Activated B cell treated with CpG ODN at 0.5 μM for 24 hours (primary cell): Measurements from ENCODE around the gene YAF2. TPM values are rescaled to one million over a fixed set of nuclear protein-coding genes. Genes with fewer than 3 reads are reported as not detected.

Experiments
- ATAC-seq: fragments of 200-7000 bp; cut with Tn5 transposase; one replicate; pipeline ENCODE4 v1.10.0; 2021; ENCODE audit warnings: low read depth, mild to moderate bottlenecking, moderate library complexity
- CTCF ChIA-PET: fragments of 350-600 bp; sonication (Branson Sonifier 250); formaldehyde crosslinking; loops from one replicate; lab custom pipeline; 2021; ENCODE audit warnings: antibody characterized with exemption; lab: Charles Lee
- POLR2A ChIA-PET: fragments of 350-600 bp; sonication (Branson Sonifier 250); formaldehyde crosslinking; loops from one replicate; lab custom pipeline; 2021; ENCODE audit warnings: antibody characterized with exemption; lab: Charles Lee
- DNase-seq: peaks from one replicate; pipeline ENCODE4 v3.0.0; 2022
- H3K27ac Mint-ChIP-seq: one replicate; pipeline ENCODE4 v1.8.0; 2020; ENCODE audit warnings: mixed read lengths
- H3K27me3 Mint-ChIP-seq: one replicate; pipeline ENCODE4 v1.8.0; 2021; ENCODE audit warnings: mixed read lengths
- H3K36me3 Mint-ChIP-seq: one replicate; pipeline ENCODE4 v1.8.0; 2021; ENCODE audit warnings: low read depth, mixed read lengths
- H3K4me1 Mint-ChIP-seq: one replicate; pipeline ENCODE4 v1.8.0; 2021; ENCODE audit warnings: mixed read lengths
- H3K4me3 Mint-ChIP-seq: one replicate; pipeline ENCODE4 v1.8.0; 2020; ENCODE audit warnings: mild to moderate bottlenecking, mixed read lengths
- H3K9me3 Mint-ChIP-seq: one replicate; pipeline ENCODE4 v1.8.0; 2020; ENCODE audit warnings: mixed read lengths
- intact Hi-C: fragments of 100-400 bp; cut with micrococcal nuclease; formaldehyde crosslinking; loops from one replicate; pipeline ENCODE4 v1.15.1; 2024
- total RNA-seq: library from RNA; stranded (reverse); gene quantifications from 2 replicates; pipeline ENCODE4 v1.2.3, GENCODE V29; 2022
- TF ChIP-seq, protein P1 (sequence below): fragments of 200-600 bp; IDR thresholded peaks from one replicate; pipeline ENCODE4 v1.8.0; 2022; ENCODE audit warnings: antibody characterized with exemption, mild to moderate bottlenecking

The YAF2 gene
- total RNA-seq, 1 donor from 2014 or later = 38.5 TPM

DNA sequence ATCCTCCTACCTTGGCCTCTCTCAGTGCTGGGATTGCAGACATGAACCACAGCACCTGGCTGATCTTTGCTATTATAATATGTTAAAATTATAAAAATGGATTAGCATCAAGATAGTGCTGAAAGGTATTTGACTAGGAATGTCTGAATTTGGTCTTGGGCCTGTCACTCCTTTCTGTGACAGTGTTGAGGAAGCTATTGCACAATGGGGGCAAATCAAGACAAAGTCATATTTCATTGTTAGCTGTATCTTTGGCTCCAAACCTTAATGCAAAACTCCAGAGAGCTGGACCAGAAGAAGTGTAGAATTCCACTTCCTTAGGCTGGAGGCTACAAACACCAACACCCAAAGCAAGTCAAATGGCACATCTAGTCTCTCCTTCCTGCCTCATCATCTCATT lies 45.7 kb upstream of the YAF2 start:
- ATAC-seq (no peak), DNase-seq (no peak)
- Mint-ChIP-seq H3K27me3 (peaks cover 10% of the 10 kb centered on the region), H3K4me1 (peaks cover 7% of the 10 kb centered on the region), H3K36me3 (no peaks in the 10 kb centered on the region), H3K4me3 (no peak overlapping the region), H3K27ac (no peak overlapping the region), H3K9me3 (no peaks in the 10 kb centered on the region)
- TF ChIP-seq, protein P1, sequence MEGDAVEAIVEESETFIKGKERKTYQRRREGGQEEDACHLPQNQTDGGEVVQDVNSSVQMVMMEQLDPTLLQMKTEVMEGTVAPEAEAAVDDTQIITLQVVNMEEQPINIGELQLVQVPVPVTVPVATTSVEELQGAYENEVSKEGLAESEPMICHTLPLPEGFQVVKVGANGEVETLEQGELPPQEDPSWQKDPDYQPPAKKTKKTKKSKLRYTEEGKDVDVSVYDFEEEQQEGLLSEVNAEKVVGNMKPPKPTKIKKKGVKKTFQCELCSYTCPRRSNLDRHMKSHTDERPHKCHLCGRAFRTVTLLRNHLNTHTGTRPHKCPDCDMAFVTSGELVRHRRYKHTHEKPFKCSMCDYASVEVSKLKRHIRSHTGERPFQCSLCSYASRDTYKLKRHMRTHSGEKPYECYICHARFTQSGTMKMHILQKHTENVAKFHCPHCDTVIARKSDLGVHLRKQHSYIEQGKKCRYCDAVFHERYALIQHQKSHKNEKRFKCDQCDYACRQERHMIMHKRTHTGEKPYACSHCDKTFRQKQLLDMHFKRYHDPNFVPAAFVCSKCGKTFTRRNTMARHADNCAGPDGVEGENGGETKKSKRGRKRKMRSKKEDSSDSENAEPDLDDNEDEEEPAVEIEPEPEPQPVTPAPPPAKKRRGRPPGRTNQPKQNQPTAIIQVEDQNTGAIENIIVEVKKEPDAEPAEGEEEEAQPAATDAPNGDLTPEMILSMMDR = no peak
- intact Hi-C loops = no loop called here
- ChIA-PET POLR2A (no interaction called here), CTCF (no interaction called here)

DNA sequence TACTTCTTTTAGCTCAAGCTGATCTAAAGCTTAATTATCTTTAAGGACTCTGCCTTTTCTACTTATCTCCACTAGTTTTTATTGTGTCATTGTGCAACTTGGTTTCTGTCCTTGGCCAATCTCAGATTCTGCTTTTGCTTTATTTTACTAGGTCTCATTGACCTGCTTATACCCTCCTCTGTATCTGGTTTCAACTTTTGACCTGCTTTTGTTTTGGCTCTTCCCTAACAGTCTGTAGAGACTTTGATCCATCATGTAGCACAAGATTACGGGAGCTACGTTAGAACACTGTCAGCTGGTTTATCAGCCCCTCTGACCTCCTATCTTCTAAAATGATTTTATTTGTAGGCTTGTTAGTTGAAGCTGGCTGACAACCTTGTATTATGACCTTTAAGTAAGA lies 44.2 kb upstream of the YAF2 start:
- H3K27ac Mint-ChIP-seq = no peak overlapping the region
- no peaks in the 10 kb centered on the region for H3K27me3 Mint-ChIP-seq
- no peaks in the 10 kb centered on the region for H3K36me3 Mint-ChIP-seq
- intact Hi-C loops = no loop called here
- no peaks in the 10 kb centered on the region for H3K9me3 Mint-ChIP-seq
- DNase-seq (no peak), ATAC-seq (no peak)
- H3K4me3 Mint-ChIP-seq = no peak overlapping the region
- H3K4me1 Mint-ChIP-seq = peaks cover 7% of the 10 kb centered on the region
- TF ChIP-seq, protein P1 = no peak
- POLR2A ChIA-PET = no interaction called here
- CTCF ChIA-PET = no interaction called here

DNA sequence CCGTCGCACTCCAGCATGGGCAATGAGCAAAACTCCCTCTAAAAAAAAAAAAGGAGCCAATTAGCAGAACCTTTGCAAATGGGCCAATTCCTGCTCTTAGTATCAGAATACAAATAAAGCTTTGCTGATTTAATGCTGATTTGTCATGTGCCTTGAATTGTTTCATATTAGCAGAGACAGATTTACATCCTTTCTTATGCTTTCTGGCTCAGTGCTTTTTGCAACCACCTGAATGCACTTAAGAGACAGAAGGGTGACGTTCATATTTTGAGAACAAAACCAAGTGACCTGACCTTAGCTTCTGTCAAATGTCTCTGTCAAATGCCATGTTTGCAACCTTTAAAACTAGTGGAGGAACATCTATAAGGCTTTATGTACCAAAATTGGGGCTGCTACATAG lies 43.8 kb upstream of the YAF2 start:
- H3K4me3 Mint-ChIP-seq = no peak overlapping the region
- intact Hi-C loops = no loop called here
- no peak for DNase-seq
- H3K27ac Mint-ChIP-seq = no peak overlapping the region
- peaks cover 7% of the 10 kb centered on the region for H3K4me1 Mint-ChIP-seq
- ChIA-PET POLR2A (interaction anchor here (0.6 kb wide), 1 partner anchor 9 kb away, joined by 3 read pairs; no protein-coding TSS in a partner anchor), CTCF (no interaction called here)
- TF ChIP-seq, protein P1 = no peak
- H3K36me3 Mint-ChIP-seq = no peaks in the 10 kb centered on the region
- H3K9me3 Mint-ChIP-seq = no peaks in the 10 kb centered on the region
- no peaks in the 10 kb centered on the region for H3K27me3 Mint-ChIP-seq
- no peak for ATAC-seq

DNA sequence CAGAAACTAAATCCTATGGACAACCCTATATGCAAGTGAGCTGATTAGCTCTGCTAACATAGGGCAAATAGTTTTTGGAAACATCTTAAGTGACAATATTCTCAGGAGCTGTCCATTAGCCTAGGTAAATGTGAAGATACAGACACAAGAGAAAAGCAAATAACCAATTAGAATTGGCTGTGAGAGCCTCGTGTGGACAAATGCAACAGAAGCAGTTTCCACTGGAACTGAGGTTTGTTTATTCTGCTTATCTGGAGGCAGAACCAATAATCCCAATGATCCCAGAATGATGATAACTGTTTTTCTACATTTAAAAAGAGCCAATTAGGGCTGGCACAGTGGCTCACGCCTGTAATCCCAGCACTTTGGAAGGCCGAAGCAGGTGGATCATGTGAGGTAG lies 43.2 kb upstream of the YAF2 start:
- TF ChIP-seq, protein P1 = no peak
- ChIA-PET CTCF (no interaction called here), POLR2A (no interaction called here)
- H3K27ac Mint-ChIP-seq = no peak overlapping the region
- ATAC-seq = no peak
- intact Hi-C loops = no loop called here
- no peak for DNase-seq
- H3K27me3 Mint-ChIP-seq = no peaks in the 10 kb centered on the region
- H3K4me1 Mint-ChIP-seq = peaks cover 7% of the 10 kb centered on the region
- no peak overlapping the region for H3K4me3 Mint-ChIP-seq
- H3K36me3 Mint-ChIP-seq = no peaks in the 10 kb centered on the region
- H3K9me3 Mint-ChIP-seq = no peaks in the 10 kb centered on the region

DNA sequence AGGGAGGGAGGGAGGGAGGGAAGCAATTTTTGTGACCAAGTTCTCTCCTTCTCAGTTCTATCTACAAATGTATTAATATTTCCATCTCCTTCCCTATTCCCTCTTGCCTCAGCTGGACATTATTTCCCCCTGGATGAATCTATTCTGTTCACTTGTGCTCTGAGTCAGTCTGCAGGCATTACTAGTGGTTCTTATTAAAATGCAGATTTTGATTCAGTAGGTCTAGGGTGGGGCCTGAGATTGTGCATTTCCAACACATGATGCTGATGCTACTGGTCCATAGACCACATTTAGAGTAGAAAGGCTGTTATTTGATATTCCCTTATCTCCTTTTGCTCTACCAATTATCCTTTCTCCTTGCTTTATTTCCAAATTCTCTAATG lies 40.1 kb upstream of the YAF2 start:
- ChIA-PET POLR2A (no interaction called here), CTCF (no interaction called here)
- Mint-ChIP-seq H3K27ac (no peak overlapping the region), H3K9me3 (no peaks in the 10 kb centered on the region), H3K4me1 (no peaks in the 10 kb centered on the region), H3K27me3 (no peaks in the 10 kb centered on the region), H3K4me3 (no peak overlapping the region), H3K36me3 (no peaks in the 10 kb centered on the region)
- DNase-seq (no peak), ATAC-seq (no peak)
- TF ChIP-seq, protein P1 = no peak
- intact Hi-C loops = no loop called here
